Loucy (cell line): Measurements from ENCODE around the gene LAYN.

ENCODE experiments used
- EZH2phosphoT487 ChIP-seq: fragments of 200-600 bp; IDR thresholded peaks from 2 replicates; pipeline ENCODE4 v1.6.1; 2018; ENCODE audit warnings: antibody characterized with exemption, mild to moderate bottlenecking, moderate library complexity, borderline replicate concordance
- TF ChIP-seq, protein P1 (sequence below): fragments of 200-600 bp; sonication (generic); conservative IDR thresholded peaks from 2 replicates; pipeline ENCODE4 v1.5.1; 2014; ENCODE audit warnings: mild to moderate bottlenecking, antibody characterized with exemption, low read length

GRCh38 chr11:111555255-111555654, 14.7 kb downstream of the LAYN start:
- TF ChIP-seq, protein P1, sequence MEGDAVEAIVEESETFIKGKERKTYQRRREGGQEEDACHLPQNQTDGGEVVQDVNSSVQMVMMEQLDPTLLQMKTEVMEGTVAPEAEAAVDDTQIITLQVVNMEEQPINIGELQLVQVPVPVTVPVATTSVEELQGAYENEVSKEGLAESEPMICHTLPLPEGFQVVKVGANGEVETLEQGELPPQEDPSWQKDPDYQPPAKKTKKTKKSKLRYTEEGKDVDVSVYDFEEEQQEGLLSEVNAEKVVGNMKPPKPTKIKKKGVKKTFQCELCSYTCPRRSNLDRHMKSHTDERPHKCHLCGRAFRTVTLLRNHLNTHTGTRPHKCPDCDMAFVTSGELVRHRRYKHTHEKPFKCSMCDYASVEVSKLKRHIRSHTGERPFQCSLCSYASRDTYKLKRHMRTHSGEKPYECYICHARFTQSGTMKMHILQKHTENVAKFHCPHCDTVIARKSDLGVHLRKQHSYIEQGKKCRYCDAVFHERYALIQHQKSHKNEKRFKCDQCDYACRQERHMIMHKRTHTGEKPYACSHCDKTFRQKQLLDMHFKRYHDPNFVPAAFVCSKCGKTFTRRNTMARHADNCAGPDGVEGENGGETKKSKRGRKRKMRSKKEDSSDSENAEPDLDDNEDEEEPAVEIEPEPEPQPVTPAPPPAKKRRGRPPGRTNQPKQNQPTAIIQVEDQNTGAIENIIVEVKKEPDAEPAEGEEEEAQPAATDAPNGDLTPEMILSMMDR: no peak
- TF ChIP-seq EZH2phosphoT487: no peak
